ENCODE measurements around the gene MAGEH1. TPM values are rescaled to one million over a fixed set of nuclear protein-coding genes. Genes with fewer than 3 reads are reported as not detected.
"Not testable (repeated sequence)": the region's sequence is repeated elsewhere in the genome, so short reads cannot be mapped to it uniquely, and the experiment has no call there.

The MAGEH1 gene
- 100 to 1,000 TPM in 1 of 4 donors, 10 to 100 TPM in 1, 1 to 10 TPM in 1, under 1 TPM in 1; 0.89 to 124 (median 15.1) TPM for polyA plus RNA-seq
- long read RNA-seq, donor 1, transcript MAGEH1-201 (1 exons, 1,462 nt): major isoform, 283 of 283 reads
- long read RNA-seq, donor 1, partial matches to known transcripts: 0 of 283 reads
- long read RNA-seq, donor 1, other reads (novel, unspliced or antisense): 0 of 283 reads
- long read RNA-seq, donor 2, transcript MAGEH1-201 (1 exons, 1,462 nt): major isoform, 32 of 32 reads
- long read RNA-seq, donor 2, partial matches to known transcripts: 0 of 32 reads
- long read RNA-seq, donor 2, other reads (novel, unspliced or antisense): 0 of 32 reads
- long read RNA-seq, donor 3, transcript MAGEH1-201 (1 exons, 1,462 nt): major isoform, 62 of 62 reads
- long read RNA-seq, donor 3, partial matches to known transcripts: 0 of 62 reads
- long read RNA-seq, donor 3, other reads (novel, unspliced or antisense): 0 of 62 reads
- long read RNA-seq, donor 4, transcript MAGEH1-201 (1 exons, 1,462 nt): major isoform, 5 of 5 reads
- long read RNA-seq, donor 4, partial matches to known transcripts: 0 of 5 reads
- long read RNA-seq, donor 4, other reads (novel, unspliced or antisense): 0 of 5 reads
- long read RNA-seq, donor 5, transcript MAGEH1-201 (1 exons, 1,462 nt): major isoform, 28 of 28 reads
- long read RNA-seq, donor 5, partial matches to known transcripts: 0 of 28 reads
- long read RNA-seq, donor 5, other reads (novel, unspliced or antisense): 0 of 28 reads
- long read RNA-seq, donor 6, transcript MAGEH1-201 (1 exons, 1,462 nt): major isoform, 107 of 107 reads
- long read RNA-seq, donor 6, partial matches to known transcripts: 0 of 107 reads
- long read RNA-seq, donor 6, other reads (novel, unspliced or antisense): 0 of 107 reads
- long read RNA-seq, donor 7, transcript MAGEH1-201 (1 exons, 1,462 nt): major isoform, 72 of 72 reads
- long read RNA-seq, donor 7, partial matches to known transcripts: 0 of 72 reads
- long read RNA-seq, donor 7, other reads (novel, unspliced or antisense): 0 of 72 reads
- long read RNA-seq, donor 8, transcript MAGEH1-201 (1 exons, 1,462 nt): major isoform, 6 of 6 reads
- long read RNA-seq, donor 8, partial matches to known transcripts: 0 of 6 reads
- long read RNA-seq, donor 8, other reads (novel, unspliced or antisense): 0 of 6 reads
- long read RNA-seq, donor 9, transcript MAGEH1-201 (1 exons, 1,462 nt): major isoform, 26 of 26 reads
- long read RNA-seq, donor 9, partial matches to known transcripts: 0 of 26 reads
- long read RNA-seq, donor 9, other reads (novel, unspliced or antisense): 0 of 26 reads
- long read RNA-seq, donor 10, transcript MAGEH1-201 (1 exons, 1,462 nt): major isoform, 121 of 121 reads
- long read RNA-seq, donor 10, partial matches to known transcripts: 0 of 121 reads
- long read RNA-seq, donor 10, other reads (novel, unspliced or antisense): 0 of 121 reads

DNA sequence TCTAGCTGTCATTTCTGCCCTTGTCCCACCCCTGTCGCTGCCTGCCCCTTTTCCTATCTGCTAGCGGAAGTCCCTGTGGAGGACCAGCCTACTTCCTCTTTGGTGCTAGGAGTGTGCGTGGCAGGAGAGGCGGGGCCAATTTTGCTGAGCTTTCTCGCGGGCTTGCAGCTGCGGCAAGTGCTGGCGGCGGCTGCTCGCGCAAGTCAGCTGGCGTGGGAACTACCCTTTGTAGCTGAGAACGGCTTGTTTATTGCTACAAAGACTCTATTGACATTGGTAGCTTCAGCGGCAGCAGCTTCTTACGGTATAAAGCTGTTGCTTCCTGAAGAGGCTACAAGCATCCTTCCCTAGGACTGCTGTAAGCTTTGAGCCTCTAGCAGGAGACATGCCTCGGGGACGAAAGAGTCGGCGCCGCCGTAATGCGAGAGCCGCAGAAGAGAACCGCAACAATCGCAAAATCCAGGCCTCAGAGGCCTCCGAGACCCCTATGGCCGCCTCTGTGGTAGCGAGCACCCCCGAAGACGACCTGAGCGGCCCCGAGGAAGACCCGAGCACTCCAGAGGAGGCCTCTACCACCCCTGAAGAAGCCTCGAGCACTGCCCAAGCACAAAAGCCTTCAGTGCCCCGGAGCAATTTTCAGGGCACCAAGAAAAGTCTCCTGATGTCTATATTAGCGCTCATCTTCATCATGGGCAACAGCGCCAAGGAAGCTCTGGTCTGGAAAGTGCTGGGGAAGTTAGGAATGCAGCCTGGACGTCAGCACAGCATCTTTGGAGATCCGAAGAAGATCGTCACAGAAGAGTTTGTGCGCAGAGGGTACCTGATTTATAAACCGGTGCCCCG is at the start of gene MAGEH1:
TSS of gene MAGEH1 (plus strand) at position 138 of the 843 bp plus-strand sequence. CDS start at position 386, 248 bp downstream.
- Histone ChIP-seq H3K4me3 (ENCODE audit: low read depth in 1 of 3, low read length in 3 of 3) (peak within 1 kb of the TSS; percentile 54 to 62 (median 59)), H3K27ac (ENCODE audit: low read depth in 1 of 3, low read length in 2 of 3) (peak within 1 kb of the TSS; percentile 34 to 93 (median 93)), H3K4me1 (ENCODE audit: control insufficient read depth in 3 of 3, insufficient read depth in 2 of 3, low read depth in 1 of 3, low read length in 2 of 3) (peaks cover 0 to 3% (median 0%) of the 10 kb centered on the region in 3 donors), H3K36me3 (ENCODE audit: control insufficient read depth in 3 of 3, insufficient read depth in 2 of 3, low read depth in 1 of 3, low read length in 3 of 3) (no peaks in the 10 kb centered on the region), H3K9me3 (ENCODE audit: control insufficient read depth in 2 of 2, insufficient read depth in 1 of 2, low read depth in 1 of 2, low read length in 1 of 2) (no peaks in the 10 kb centered on the region), H3K27me3 (ENCODE audit: control insufficient read depth in 3 of 3, insufficient read depth in 3 of 3, low read length in 3 of 3) (no peaks in the 10 kb centered on the region)
- no peak for FAIRE-seq
- peak; percentile 75 to 86 for DNase-seq
- WGBS, 3 donors: 0 to 29% (median 11%) methylated on average over 41 to 43 of the region's 43 CpGs

DNA sequence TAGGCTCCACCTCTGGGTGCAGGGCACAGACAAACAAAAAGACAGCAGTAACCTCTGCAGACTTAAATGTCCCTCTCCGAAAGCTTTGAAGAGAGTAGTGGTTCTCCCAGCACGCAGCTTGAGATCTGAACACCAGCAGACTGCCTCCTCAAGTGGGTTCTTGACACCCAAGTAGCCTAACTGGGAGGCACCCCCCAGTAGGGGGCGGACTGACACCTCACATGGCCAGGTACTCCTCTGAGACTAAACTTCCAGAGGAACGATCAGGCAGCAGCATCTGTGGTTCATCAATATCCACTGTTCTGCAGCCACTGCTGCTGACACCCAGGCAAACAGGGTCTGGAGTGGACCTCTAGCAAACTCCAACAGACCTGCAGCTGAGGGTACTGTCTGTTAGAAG is 24.8 kb upstream of the MAGEH1 start:
- not testable (repeated sequence) for H3K9me3 ChIP-seq (ENCODE audit: control insufficient read depth in 2 of 2, insufficient read depth in 1 of 2, low read depth in 1 of 2, low read length in 1 of 2); FAIRE-seq; H3K27ac ChIP-seq (ENCODE audit: low read depth in 1 of 3, low read length in 2 of 3); DNase-seq; H3K4me3 ChIP-seq (ENCODE audit: low read depth in 1 of 3, low read length in 3 of 3); H3K27me3 ChIP-seq (ENCODE audit: control insufficient read depth in 3 of 3, insufficient read depth in 3 of 3, low read length in 3 of 3); H3K4me1 ChIP-seq (ENCODE audit: control insufficient read depth in 3 of 3, insufficient read depth in 2 of 3, low read depth in 1 of 3, low read length in 2 of 3); H3K36me3 ChIP-seq (ENCODE audit: control insufficient read depth in 3 of 3, insufficient read depth in 2 of 3, low read depth in 1 of 3, low read length in 3 of 3)
- WGBS, 3 donors: 56 to 66% (median 64%) methylated on average over 4 of the region's 4 CpGs

- H3K9me3 ChIP-seq (ENCODE audit: control insufficient read depth in 2 of 2, insufficient read depth in 1 of 2, low read depth in 1 of 2, low read length in 1 of 2); H3K27me3 ChIP-seq (ENCODE audit: control insufficient read depth in 3 of 3, insufficient read depth in 3 of 3, low read length in 3 of 3); DNase-seq; FAIRE-seq; H3K4me1 ChIP-seq (ENCODE audit: control insufficient read depth in 3 of 3, insufficient read depth in 2 of 3, low read depth in 1 of 3, low read length in 2 of 3); H3K27ac ChIP-seq (ENCODE audit: low read depth in 1 of 3, low read length in 2 of 3); H3K4me3 ChIP-seq (ENCODE audit: low read depth in 1 of 3, low read length in 3 of 3); H3K36me3 ChIP-seq (ENCODE audit: control insufficient read depth in 3 of 3, insufficient read depth in 2 of 3, low read depth in 1 of 3, low read length in 3 of 3): not testable (repeated sequence)
- WGBS, 3 donors: 52 to 56% (median 52%) methylated on average over 5 of the region's 5 CpGs
Observed at GRCh38 chrX:55443468-55443867, 8.5 kb upstream of the MAGEH1 start.

- WGBS, 3 donors: 19 to 30% (median 22%) methylated on average over 5 of the region's 5 CpGs
- H3K4me3 ChIP-seq (ENCODE audit: low read depth in 1 of 3, low read length in 3 of 3): no peak overlapping the region
- H3K9me3 ChIP-seq (ENCODE audit: control insufficient read depth in 2 of 2, insufficient read depth in 1 of 2, low read depth in 1 of 2, low read length in 1 of 2): no peaks in the 10 kb centered on the region
- no peaks in the 10 kb centered on the region for H3K27me3 ChIP-seq (ENCODE audit: control insufficient read depth in 3 of 3, insufficient read depth in 3 of 3, low read length in 3 of 3)
- no peaks in the 10 kb centered on the region for H3K36me3 ChIP-seq (ENCODE audit: control insufficient read depth in 3 of 3, insufficient read depth in 2 of 3, low read depth in 1 of 3, low read length in 3 of 3)
- DNase-seq: peak; percentile 0 to 40
- no peak for FAIRE-seq
- peaks cover 0 to 3% (median 0%) of the 10 kb centered on the region in 3 donors for H3K4me1 ChIP-seq (ENCODE audit: control insufficient read depth in 3 of 3, insufficient read depth in 2 of 3, low read depth in 1 of 3, low read length in 2 of 3)
- no peak overlapping the region for H3K27ac ChIP-seq (ENCODE audit: low read depth in 1 of 3, low read length in 2 of 3)
Observed at GRCh38 chrX:55450259-55450658, 1.7 kb upstream of the MAGEH1 start.

DNA sequence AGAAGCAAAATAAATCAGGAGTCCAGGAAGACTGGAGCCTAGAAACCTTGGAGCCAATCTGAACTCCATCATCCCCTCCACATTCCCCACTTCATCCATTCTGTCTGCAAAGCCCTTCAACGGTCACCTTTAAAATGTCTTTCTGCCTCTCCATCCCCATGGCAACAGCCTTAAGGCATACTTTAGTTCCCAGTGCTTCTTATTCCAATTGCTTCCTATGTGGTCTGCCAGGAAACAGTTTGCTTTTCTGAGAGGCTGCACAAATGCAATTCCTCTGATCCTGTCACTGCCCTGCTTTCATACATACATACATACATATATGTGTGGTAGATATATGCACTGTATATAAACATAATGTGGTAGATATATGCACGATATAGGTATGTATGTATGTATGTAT is 786 bp upstream of the MAGEH1 start:
- Histone ChIP-seq H3K36me3 (ENCODE audit: control insufficient read depth in 3 of 3, insufficient read depth in 2 of 3, low read depth in 1 of 3, low read length in 3 of 3) (no peaks in the 10 kb centered on the region), H3K9me3 (ENCODE audit: control insufficient read depth in 2 of 2, insufficient read depth in 1 of 2, low read depth in 1 of 2, low read length in 1 of 2) (no peaks in the 10 kb centered on the region), H3K4me1 (ENCODE audit: control insufficient read depth in 3 of 3, insufficient read depth in 2 of 3, low read depth in 1 of 3, low read length in 2 of 3) (peaks cover 0 to 3% (median 0%) of the 10 kb centered on the region in 3 donors), H3K27me3 (ENCODE audit: control insufficient read depth in 3 of 3, insufficient read depth in 3 of 3, low read length in 3 of 3) (no peaks in the 10 kb centered on the region), H3K4me3 (ENCODE audit: low read depth in 1 of 3, low read length in 3 of 3) (peak overlapping the region in 1 of 3 donors; percentile 59), H3K27ac (ENCODE audit: low read depth in 1 of 3, low read length in 2 of 3) (peak overlapping the region in 1 of 3 donors; percentile 93)
- no peak for DNase-seq
- no peak for FAIRE-seq
- 23 to 70% (median 54%) methylated on average over 2 of the region's 2 CpGs for WGBS, 3 donors

DNA sequence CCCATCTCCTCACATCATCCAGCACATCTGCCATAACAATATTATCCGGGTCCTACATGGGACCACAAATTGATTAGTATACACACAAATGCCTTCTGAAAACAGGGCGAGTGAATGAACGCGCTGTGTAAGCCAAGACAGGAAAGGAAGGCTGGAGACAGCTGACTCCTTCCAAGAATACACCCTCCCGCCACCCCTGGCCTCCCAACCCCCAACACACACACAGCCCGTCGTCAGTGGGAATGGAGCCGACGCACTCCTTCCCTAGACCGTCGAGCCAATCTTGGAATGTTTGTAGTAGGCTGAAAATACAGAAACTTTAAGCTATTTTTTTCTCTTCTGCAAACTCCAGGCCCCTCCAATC is 319 bp upstream of the MAGEH1 start:
- Histone ChIP-seq H3K27me3 (ENCODE audit: control insufficient read depth in 3 of 3, insufficient read depth in 3 of 3, low read length in 3 of 3) (no peaks in the 10 kb centered on the region), H3K36me3 (ENCODE audit: control insufficient read depth in 3 of 3, insufficient read depth in 2 of 3, low read depth in 1 of 3, low read length in 3 of 3) (no peaks in the 10 kb centered on the region), H3K4me3 (ENCODE audit: low read depth in 1 of 3, low read length in 3 of 3) (peak overlapping the region in 2 of 3 donors; percentile 54 to 59), H3K27ac (ENCODE audit: low read depth in 1 of 3, low read length in 2 of 3) (peak overlapping the region in 2 of 3 donors; percentile 93), H3K9me3 (ENCODE audit: control insufficient read depth in 2 of 2, insufficient read depth in 1 of 2, low read depth in 1 of 2, low read length in 1 of 2) (no peaks in the 10 kb centered on the region), H3K4me1 (ENCODE audit: control insufficient read depth in 3 of 3, insufficient read depth in 2 of 3, low read depth in 1 of 3, low read length in 2 of 3) (peaks cover 0 to 3% (median 0%) of the 10 kb centered on the region in 3 donors)
- 1 to 39% (median 5%) methylated on average over 8 to 11 of the region's 11 CpGs for WGBS, 3 donors
- DNase-seq (no peak), FAIRE-seq (no peak)

GRCh38 chrX:55452833-55453124 is 852 bp downstream of the MAGEH1 start:
- Histone ChIP-seq H3K9me3 (ENCODE audit: control insufficient read depth in 2 of 2, insufficient read depth in 1 of 2, low read depth in 1 of 2, low read length in 1 of 2) (no peaks in the 10 kb centered on the region), H3K27ac (ENCODE audit: low read depth in 1 of 3, low read length in 2 of 3) (peak overlapping the region in 2 of 3 donors; percentile 93), H3K36me3 (ENCODE audit: control insufficient read depth in 3 of 3, insufficient read depth in 2 of 3, low read depth in 1 of 3, low read length in 3 of 3) (no peaks in the 10 kb centered on the region), H3K4me1 (ENCODE audit: control insufficient read depth in 3 of 3, insufficient read depth in 2 of 3, low read depth in 1 of 3, low read length in 2 of 3) (peaks cover 0 to 3% (median 0%) of the 10 kb centered on the region in 3 donors), H3K27me3 (ENCODE audit: control insufficient read depth in 3 of 3, insufficient read depth in 3 of 3, low read length in 3 of 3) (no peaks in the 10 kb centered on the region), H3K4me3 (ENCODE audit: low read depth in 1 of 3, low read length in 3 of 3) (peak overlapping the region; percentile 54 to 62 (median 59))
- FAIRE-seq: no peak
- 1 to 48% (median 18%) methylated on average over 9 of the region's 9 CpGs for WGBS, 3 donors
- DNase-seq: no peak

Data from small intestine (tissue), 16 donors.